ENCODE results near the gene HK2.
"Not testable (repeated sequence)": the region's sequence is repeated elsewhere in the genome, so short reads cannot be mapped to it uniquely, and the experiment has no call there.

Gene HK2

GRCh38 chr2:74889159-74889558, 55.2 kb downstream of the HK2 start:
- Histone ChIP-seq H3K9me3 (no peaks in the 10 kb centered on the region), H3K36me3 (peaks cover 29 to 73% (median 50%) of the 10 kb centered on the region in 3 donors), H3K4me3 (no peak overlapping the region), H3K27me3 (no peaks in the 10 kb centered on the region), H3K27ac (no peak overlapping the region), H3K4me1 (peaks cover 0 to 20% (median 7%) of the 10 kb centered on the region in 4 donors)
- no peak for DNase-seq
- no peak for TF ChIP-seq CTCF (IDR thresholded peaks at IDR 0.05)
- intact Hi-C loops (cut with DNase I; ENCODE audit: low total_unique reads), result no loop called here

- no peak for DNase-seq
- Histone ChIP-seq H3K36me3 (peaks cover 23 to 58% (median 37%) of the 10 kb centered on the region in 3 donors), H3K4me3 (no peak overlapping the region), H3K9me3 (no peaks in the 10 kb centered on the region), H3K27me3 (no peaks in the 10 kb centered on the region), H3K4me1 (peaks cover 0 to 31% (median 9%) of the 10 kb centered on the region in 4 donors), H3K27ac (no peak overlapping the region)
- intact Hi-C loops (cut with DNase I; ENCODE audit: low total_unique reads), result no loop called here
- TF ChIP-seq CTCF (IDR thresholded peaks at IDR 0.05), result no peak
Measured at GRCh38 chr2:74890711-74891110, 56.8 kb downstream of the HK2 start.

- H3K9me3 ChIP-seq, result no peaks in the 10 kb centered on the region
- H3K27ac ChIP-seq, result no peak overlapping the region
- H3K36me3 ChIP-seq, result peaks cover 20 to 53% (median 32%) of the 10 kb centered on the region in 3 donors
- peaks cover 0 to 31% (median 9%) of the 10 kb centered on the region in 4 donors for H3K4me1 ChIP-seq
- H3K27me3 ChIP-seq, result no peaks in the 10 kb centered on the region
- intact Hi-C loops (cut with DNase I; ENCODE audit: low total_unique reads), result no loop called here
- TF ChIP-seq CTCF (IDR thresholded peaks at IDR 0.05), result no peak
- no peak for DNase-seq
- no peak overlapping the region for H3K4me3 ChIP-seq
Measured at GRCh38 chr2:74891136-74891764, 57.3 kb downstream of the HK2 start.

GRCh38 chr2:74891816-74892215, 57.9 kb downstream of the HK2 start:
- Histone ChIP-seq H3K4me1 (peaks cover 0 to 31% (median 9%) of the 10 kb centered on the region in 4 donors), H3K36me3 (peaks cover 14 to 47% (median 28%) of the 10 kb centered on the region in 3 donors), H3K27ac (peak overlapping the region in 1 of 2 donors; percentile 10)
- H3K27me3 ChIP-seq; H3K9me3 ChIP-seq; DNase-seq; H3K4me3 ChIP-seq; intact Hi-C loops (cut with DNase I; ENCODE audit: low total_unique reads): not testable (repeated sequence)

GRCh38 chr2:74892609-74893008, 58.7 kb downstream of the HK2 start:
- DNase-seq, result no peak
- intact Hi-C loops (cut with DNase I; ENCODE audit: low total_unique reads), result no loop called here

More at GRCh38 chr2:74892609-74893008, 58.7 kb downstream of the HK2 start:
- no peaks in the 10 kb centered on the region for H3K9me3 ChIP-seq
- no peak for TF ChIP-seq CTCF (IDR thresholded peaks at IDR 0.05)
- H3K27me3 ChIP-seq, result no peaks in the 10 kb centered on the region
- peaks cover 10 to 39% (median 26%) of the 10 kb centered on the region in 3 donors for H3K36me3 ChIP-seq
- no peak overlapping the region for H3K4me3 ChIP-seq
- H3K4me1 ChIP-seq, result peaks cover 0 to 31% (median 9%) of the 10 kb centered on the region in 4 donors
- H3K27ac ChIP-seq, result peak overlapping the region; percentile 10 to 65

All from tibial artery (tissue), 4 donors.